Measurements from ENCODE around the gene LRRC25. TPM values are rescaled to one million over a fixed set of nuclear protein-coding genes. Genes with fewer than 3 reads are reported as not detected.
"Not testable (repeated sequence)": the region's sequence is repeated elsewhere in the genome, so short reads cannot be mapped to it uniquely, and the experiment has no call there.

The LRRC25 gene
- total RNA-seq, 1 donor from 2014 or later, result 2.5 TPM

GRCh38 chr19:18414504-18415177, 17.2 kb upstream of the LRRC25 start:
- no peak for DNase-seq (ENCODE audit: low spot score)
- intact Hi-C loops (cut with DNase I), result loop anchor here (5.0 to 10.0 kb wide), 3 partner anchors 37 to 210 kb away; partner anchors contain the start of gene RAB3A

DNA sequence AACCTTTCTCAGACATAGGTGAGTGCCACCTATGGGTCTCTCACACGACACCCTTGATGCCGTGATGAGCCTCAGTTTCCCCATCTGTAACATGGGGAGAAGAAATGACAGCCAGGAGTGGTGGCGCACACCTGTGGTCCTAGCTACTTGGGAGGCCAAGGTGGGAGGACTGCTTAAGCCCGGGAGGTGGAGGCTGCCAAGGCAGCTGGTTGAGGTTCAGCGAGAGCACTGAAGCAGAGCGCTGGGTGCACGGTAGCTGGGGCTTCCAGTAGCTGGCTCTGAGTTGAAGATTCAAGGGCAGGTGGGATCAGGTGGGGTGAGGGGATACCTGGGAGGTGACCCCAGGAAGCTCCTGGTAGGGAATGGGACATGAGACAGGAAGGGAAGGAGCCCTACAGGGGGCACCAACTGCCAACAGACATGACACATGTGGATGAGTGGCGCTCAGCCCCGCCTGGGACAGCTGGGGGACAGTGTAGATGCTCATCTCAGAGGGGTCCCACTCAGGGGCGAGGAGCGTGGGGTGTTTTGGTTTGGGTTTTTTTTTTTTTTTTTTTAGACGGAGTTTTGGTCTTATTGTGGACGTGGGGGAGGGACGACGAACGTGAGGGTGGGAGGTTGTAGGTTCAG, 15.3 kb upstream of the LRRC25 start:
- intact Hi-C loops (cut with DNase I), result loop anchor here (10.0 kb wide), 1 partner anchor 208 kb away; the partner anchor contains the start of gene RAB3A
- DNase-seq (ENCODE audit: low spot score), result no peak

- intact Hi-C loops (cut with DNase I), result loop anchor here (2.0 kb wide), 1 partner anchor 15 kb away; no protein-coding TSS in a partner anchor
- DNase-seq (ENCODE audit: low spot score), result no peak
These were observed 10.6 kb upstream of the LRRC25 start for GRCh38 chr19:18408053-18408476.

DNA sequence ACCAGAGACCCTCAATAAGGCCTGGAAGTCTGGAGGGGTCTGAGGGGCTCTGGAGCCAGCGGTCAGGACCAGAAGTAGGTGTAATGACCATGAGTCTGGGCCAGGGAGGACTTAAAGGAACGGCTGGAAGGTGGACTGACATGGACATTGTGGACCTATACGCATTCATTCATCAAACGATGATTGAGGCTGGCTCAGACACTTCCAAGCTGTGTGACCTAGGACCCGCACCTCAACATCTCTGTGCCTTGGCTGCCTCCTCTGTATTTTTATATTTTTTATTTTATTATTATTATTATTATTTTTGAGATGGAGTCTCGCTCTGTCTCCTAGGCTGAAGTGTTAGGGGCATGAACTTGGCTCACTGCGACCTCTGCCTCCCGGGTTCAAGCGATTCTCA, 9.3 kb upstream of the LRRC25 start:
- DNase-seq (ENCODE audit: low spot score), result no peak
- intact Hi-C loops (cut with DNase I), result no loop called here

DNA sequence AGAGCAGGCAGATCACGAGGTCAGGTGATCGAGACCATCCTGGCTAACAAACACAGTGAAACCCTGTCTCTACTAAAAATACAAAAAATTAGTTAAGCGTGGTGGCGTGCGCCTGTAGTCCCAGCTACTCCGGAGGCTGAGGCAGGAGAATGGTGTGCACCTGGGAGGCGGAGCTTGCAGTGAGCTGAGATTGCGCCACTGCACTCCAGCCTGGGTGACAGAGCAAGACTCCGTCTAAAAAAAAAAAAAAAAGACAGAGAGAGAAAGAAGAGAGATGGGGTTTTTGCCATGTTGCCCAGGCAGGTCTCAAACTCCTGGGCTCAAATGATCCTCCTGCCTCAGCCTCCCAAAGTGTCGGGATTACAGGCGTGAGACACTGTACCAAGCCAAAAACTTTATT, 8.3 kb upstream of the LRRC25 start:
- intact Hi-C loops (cut with DNase I); DNase-seq (ENCODE audit: low spot score): not testable (repeated sequence)

DNA sequence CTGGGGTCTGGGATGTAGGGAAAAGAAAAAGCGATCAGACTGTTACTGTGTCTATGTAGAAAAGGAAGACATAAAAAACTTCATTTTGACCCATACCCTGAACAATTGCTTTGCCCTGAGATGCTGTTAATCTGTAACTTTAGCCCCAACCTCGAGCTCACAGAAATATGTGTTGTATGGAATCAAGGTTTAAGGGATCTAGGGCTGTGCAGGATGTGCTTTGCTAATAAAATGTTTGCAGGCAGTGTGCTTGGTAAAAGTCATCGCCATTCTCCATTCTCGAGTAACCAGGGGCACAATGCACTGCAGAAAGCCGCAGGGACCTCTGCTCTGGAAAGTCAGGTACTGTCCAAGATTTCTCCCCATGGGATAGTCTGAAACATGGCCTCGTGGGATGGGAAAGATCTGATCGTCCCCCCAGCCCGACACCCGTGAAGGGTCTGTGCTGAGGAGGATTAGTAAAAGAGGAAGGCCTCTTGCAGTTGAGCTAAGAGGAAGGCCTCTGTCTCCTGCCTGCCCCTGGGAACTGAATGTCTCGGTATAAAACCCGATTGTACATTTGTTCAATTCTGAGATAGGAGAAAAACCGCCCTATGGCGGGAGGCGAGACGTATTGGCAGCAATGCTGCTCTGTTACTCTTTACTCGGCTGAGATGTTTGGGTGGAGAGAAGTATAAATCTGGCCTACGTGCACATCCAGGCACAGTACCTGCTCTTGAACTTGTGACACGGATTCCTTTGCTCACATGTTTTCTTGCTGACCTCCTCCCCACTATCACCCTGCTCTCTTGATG, 5.2 kb upstream of the LRRC25 start:
- DNase-seq (ENCODE audit: low spot score); intact Hi-C loops (cut with DNase I): not testable (repeated sequence)

DNA sequence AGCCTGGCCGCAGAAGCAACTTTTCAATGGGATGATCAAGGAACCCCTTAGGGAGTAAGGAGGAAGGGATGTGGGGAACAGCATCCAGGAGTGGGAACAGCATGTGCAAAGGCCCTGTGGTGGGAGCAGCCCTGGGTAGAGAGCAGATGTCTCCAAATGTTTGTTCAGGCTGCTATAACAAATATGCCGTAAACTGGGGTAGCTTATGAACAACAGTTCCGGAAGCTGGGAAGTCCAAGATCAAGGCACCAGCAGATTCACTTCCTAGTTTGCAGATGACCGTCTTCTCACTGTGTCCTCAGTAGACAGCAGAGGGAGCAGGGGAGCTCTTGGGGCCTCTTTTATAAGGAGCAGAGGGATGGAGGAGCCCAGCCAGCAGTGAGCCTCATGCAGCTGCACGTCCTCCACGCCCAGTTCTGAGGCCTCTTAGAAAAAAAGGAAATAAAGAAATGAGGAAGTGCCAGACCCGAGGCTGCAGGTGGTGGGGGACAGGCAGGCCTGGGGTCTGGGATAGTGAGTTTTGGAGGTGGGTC, 4.2 kb upstream of the LRRC25 start:
- peak; percentile 88 for DNase-seq (ENCODE audit: low spot score)
- intact Hi-C loops (cut with DNase I), result no loop called here

- DNase-seq (ENCODE audit: low spot score), result no peak
- intact Hi-C loops (cut with DNase I), result no loop called here
These were observed 1.6 kb upstream of the LRRC25 start for GRCh38 chr19:18399008-18399407.

DNA sequence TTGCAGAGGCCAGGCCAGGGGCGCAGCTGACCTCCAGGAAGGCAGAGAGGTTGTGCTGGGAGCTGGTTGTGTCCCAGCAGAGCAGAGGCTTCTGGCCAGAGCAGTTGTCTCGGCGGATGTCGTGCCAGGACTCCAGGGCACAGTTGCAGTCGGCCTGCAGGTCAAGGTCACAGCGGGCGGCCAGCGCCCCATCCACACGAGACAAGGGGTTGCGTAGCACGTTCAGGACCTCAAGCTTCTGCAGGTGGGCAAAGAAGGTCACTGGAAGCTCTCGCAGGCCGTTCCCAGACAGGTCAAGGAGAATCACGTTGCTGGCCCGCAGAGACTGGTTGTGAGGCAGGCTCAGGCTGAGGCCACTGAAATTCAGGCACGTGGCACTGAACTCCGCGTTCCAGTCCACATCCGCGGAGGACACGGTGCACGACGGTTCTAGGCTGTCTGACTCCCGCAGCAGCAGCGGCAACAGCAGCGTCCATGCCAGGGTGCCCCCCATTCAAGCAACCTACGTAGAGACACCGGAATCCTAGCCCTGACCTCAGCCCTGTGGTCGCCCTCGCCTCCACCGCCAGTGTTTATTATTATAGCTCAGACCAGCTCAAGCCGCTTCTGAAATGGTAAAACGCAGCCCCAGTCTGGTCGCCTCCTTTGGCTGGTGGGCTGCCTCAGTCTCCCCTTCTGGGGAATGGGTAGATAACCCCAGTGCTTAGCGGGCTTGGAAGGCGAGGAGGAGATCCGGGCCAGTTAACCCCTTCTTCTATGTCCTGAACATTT, 766 bp downstream of the LRRC25 start:
- no peak for DNase-seq (ENCODE audit: low spot score)
- intact Hi-C loops (cut with DNase I), result no loop called here

DNA sequence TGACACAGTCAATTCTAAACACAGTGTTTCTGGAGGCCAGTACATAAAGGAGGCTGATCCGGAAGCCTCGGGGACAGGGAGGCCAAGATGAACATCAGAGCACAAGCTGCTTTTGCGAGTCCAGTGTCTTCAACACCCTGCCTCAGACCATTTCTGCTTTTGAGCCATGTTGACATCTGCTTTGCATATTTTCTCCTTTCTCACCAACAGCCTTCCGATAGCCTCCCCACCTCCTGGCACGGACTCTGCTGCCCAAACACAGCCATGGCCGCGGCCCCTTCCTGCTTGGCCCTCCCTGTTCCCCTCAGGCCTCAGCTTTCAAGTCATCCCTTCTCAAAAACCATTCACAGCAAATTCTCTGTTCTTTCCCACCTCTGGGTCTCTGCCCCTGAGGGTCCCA, 3.6 kb downstream of the LRRC25 start:
- intact Hi-C loops (cut with DNase I), result loop anchor here (2.0 kb wide), 1 partner anchor 15 kb away; no protein-coding TSS in a partner anchor
- DNase-seq (ENCODE audit: low spot score), result peak; percentile 85

DNA sequence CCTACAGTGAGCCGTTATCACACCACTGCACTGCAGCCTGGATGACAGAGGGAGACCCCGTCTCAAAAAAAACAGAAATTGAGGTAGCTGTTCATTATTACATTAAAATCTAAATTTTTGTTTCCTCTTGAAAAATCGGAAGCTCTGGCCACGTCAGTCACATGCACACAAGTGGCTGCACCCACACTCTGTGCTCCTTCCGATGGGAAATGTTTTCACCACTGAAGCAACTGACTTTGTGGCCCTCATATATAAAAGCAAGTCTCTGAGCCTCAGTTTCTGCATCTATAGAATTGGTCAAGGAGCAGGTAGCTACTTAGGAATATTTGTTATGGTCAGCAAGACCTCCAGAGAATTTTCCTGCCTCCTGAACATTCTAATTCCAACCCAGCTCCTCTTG, 4.5 kb downstream of the LRRC25 start:
- intact Hi-C loops (cut with DNase I), result loop anchor here (2.0 kb wide), 1 partner anchor 16 kb away; no protein-coding TSS in a partner anchor
- no peak for DNase-seq (ENCODE audit: low spot score)

DNA sequence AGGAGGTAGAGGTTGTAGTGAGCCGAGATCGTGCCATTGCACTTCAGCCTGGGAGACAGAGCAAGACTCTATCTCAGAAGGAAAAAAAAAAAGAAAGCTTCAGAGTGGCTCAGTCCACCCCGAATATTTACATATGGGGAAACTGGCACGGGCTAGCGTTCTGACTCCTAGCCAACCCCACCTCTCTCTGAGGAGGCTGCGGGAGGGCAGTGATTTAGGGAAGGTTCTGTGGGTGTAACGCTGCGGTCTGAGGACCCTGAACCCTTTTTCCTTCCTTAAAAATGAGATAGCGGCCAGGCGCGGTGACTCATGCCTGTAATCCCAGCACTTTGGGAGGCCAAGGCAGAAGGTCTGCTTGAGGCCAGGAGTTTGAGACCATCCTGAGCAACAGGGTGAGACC, 5.0 kb downstream of the LRRC25 start:
- intact Hi-C loops (cut with DNase I), result loop anchor here (2.0 kb wide), 1 partner anchor 16 kb away; no protein-coding TSS in a partner anchor
- peak; percentile 88 for DNase-seq (ENCODE audit: low spot score)

DNA sequence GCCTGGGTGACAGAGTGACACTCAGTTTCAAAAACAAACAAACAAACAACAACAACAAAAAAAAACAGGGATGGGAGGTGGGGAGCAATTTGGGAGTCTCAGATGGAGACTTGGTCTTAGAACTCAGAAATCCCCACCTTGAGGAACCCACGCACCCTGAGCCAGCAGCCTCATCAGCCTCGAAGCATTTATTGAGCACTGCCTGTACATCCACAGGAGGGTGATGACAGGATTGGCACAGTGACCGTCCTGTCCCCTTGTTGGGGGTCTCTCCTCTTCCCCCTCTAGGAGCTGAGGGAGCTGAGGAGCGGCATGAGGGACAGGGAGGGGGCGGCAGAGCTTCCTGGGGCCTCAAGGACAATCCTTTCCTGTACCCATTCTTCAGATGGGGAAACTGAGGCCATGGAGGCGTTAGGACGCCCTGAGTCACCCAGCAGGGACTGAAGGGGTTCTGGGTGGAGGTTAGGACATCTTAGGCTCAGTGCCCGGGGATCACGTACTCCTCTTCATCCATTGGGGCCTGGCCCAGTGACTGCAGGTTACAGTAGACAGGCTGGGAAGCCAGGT, 5.8 kb downstream of the LRRC25 start:
- DNase-seq (ENCODE audit: low spot score), result no peak
- intact Hi-C loops (cut with DNase I), result loop anchor here (2.0 kb wide), 1 partner anchor 17 kb away; no protein-coding TSS in a partner anchor

DNA sequence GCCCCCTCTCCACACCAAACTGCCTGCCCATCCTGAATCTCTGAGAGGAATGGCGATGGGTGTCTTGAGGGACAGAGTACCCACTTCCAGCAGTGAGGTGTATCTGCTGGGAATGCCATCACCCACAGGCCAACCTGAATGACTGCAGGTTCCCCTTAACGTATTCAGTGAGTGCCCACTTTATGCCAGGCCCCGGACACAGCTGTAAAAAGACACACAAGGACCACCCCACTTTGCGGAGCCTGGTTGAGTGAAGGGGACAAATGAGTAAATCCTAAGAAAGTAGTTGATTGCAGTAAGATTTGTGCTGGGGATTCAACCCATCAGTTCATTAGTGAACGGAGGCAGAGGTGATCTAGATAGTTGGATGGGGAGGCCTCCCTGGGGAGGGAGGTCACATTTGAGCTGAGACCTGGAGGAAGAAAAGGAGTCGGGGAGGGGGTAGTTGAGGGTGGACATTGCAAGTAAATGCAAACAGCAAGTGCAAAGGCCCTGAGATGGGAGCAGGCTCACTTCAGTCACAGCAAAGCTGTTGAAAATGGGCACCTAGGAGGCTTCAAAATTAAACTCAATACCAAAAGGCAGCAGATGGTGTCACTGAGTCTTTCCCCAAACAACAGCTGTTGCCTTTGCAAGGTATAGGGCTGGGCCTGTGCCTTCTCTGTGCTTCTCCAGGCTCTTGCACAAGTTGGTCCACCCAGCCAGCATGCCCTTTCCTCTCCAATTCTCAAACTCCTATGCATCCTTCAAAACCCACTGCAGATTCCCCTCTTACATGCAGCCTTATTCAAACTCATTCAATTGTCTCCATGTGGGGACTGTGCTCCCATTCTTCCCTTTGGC, 7.1 kb downstream of the LRRC25 start:
- intact Hi-C loops (cut with DNase I), result no loop called here
- no peak for DNase-seq (ENCODE audit: low spot score)

DNA sequence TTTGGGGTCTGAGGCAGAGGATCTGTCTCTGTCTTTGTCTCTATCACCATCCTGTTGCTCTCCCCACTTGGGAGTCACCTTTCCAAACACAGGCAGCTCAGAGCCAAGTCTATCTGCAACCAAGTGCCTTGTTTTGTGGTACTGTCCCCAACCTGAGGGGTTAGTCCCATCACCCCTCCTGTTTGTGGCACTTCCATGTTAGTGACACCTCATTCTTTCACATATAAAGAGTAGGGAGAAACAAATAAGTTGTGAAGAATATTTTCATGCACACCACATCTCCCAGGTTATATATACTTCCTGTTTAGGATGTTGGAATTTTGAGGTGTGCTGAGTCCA, 7.7 kb downstream of the LRRC25 start:
- intact Hi-C loops (cut with DNase I), result no loop called here
- no peak for DNase-seq (ENCODE audit: low spot score)

- DNase-seq (ENCODE audit: low spot score), result no peak
- intact Hi-C loops (cut with DNase I), result no loop called here
These were observed 8.3 kb downstream of the LRRC25 start for GRCh38 chr19:18388960-18389725.

Measured in cardiac septum (tissue), 1 donor.